Fibroblast of peridontal ligament (primary cell): Measurements from ENCODE around the gene CDKAL1.
A peak's percentile ranks its signal among the peaks of the same experiment; 100 is the strongest.
"Not testable (repeated sequence)": the region's sequence is repeated elsewhere in the genome, so short reads cannot be mapped to it uniquely, and the experiment has no call there.

Source experiments
- DNase-seq: peaks from one replicate; pipeline ENCODE4 v3.0.0-alpha.2; 2010; ENCODE audit errors: extremely low read depth

Gene CDKAL1

DNA sequence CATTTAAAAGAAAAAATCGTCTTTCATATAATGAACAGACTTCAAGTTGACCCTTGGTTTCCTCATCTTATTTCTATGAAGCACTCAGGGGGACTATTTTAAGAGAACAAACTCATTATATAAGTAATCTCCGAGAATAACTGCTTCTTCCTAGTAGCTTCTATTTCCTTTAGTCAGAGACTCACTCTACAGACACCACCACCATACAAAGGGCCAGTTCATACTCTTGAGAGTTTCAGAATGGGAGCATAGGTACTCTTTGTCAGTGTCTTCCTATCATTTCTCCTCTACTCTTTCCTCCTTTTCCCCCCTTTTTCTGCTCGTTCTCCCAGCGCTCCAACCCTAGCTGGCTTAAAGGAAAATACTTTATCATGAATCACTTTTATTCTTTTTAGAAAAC lies 104.9 kb downstream of the CDKAL1 start:
- DNase-seq, result no peak

DNA sequence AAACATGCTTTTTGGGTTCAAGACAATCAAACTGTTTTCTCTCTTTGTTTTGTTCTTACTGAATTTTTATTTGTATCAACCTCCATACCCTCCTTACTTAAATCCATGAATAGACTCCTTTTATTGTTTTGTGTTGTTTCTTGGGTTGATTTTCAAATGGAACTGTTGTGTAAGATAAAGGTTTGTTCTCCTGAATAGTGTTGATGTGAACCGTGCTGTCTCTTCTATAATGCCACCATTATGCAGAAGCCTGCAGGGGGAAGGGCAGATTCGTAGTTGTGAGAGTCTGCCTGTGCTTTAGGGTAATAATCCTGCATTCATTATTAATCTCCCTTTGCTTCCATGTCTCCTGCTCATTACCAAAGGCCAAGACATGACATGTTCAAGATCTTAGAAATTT lies 105.9 kb downstream of the CDKAL1 start:
- DNase-seq, result no peak

DNA sequence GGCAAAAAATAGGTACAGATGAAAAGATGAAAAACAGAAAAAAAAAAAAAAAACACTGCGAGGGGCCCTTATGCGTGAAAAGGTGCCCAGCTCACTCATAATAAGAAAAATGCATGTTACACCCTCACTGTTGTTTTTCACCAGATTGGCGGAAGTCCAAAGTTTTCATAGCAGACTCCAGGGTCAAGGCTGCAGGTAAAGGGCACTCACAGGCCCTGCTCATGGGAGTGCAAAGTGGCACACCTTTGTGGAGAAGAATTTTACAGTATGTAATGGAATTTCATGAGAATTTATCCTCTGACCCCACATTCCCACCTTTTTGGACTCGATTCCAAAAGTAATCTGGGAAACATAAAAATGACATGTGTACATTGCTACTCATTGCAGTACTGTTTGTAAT lies 108.2 kb downstream of the CDKAL1 start:
- no peak for DNase-seq

DNA sequence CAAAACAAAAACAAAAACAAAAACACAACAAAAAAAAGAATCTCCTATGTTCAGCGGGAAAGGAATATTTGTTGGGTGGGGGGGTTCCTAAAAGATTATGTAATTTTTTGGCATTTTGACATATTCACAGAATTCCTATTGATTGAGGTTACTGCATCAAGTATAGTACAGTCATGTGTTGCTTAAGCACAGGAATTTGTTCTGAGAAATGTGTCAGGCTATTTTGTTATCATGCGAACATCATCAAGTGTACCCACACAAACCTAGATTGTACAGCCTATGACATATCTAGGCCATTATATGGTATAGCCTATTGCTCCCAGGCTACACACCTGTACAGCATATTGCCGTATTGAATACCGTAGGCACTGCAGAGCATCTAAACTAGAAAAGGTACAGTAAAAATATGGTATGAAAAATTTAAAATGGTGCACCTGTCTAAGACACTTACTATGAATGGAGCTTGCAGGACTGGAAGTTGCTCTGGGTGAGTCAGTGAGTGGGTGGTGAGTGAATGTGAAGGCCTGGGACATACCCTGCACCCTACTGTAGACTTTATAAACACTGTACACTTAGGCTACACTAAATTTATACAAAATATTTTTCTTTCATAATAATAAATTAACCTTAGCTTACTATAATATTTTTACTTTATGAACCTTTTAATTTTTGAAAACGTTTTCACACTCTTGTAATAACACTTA lies 110.6 kb downstream of the CDKAL1 start:
- DNase-seq, result peak; percentile 34

DNA sequence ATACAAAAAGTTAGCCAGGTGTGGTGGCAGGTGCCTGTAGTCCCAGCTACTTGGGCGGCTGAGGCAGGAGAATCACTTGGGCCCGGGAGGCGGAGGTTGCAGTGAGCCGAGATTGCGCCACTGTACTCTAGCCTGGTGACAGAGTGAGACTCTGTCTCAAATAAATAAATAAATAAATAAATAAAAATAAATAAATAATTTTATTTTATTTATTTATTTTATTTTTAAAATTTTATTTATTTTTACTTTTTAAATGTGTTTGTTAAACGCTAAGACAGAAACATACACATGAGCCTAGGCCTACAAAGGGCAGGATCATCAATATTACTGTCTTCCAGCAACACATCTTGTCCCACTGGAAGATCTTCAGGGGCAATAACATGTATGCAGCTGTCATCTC lies 111.3 kb downstream of the CDKAL1 start:
- DNase-seq, result not testable (repeated sequence)

DNA sequence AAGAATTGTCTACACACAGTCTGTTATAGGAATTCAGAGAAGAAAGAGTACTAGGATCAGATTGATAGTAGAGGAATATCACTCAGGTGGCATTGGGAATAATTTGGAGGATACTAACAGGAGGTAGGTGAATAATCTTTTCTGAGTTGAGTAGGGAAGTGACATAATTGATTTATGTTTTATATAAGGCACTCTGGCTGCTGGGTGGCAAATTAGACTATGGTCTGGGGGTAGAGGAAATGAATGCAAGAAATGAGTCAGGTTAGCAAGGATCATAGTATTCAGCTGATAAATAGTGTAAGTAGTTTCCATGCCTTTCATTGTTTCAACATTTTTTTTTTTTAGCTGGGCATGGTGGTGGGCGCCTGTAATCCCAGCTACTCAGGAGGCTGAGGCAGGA lies 113.3 kb downstream of the CDKAL1 start:
- no peak for DNase-seq

DNA sequence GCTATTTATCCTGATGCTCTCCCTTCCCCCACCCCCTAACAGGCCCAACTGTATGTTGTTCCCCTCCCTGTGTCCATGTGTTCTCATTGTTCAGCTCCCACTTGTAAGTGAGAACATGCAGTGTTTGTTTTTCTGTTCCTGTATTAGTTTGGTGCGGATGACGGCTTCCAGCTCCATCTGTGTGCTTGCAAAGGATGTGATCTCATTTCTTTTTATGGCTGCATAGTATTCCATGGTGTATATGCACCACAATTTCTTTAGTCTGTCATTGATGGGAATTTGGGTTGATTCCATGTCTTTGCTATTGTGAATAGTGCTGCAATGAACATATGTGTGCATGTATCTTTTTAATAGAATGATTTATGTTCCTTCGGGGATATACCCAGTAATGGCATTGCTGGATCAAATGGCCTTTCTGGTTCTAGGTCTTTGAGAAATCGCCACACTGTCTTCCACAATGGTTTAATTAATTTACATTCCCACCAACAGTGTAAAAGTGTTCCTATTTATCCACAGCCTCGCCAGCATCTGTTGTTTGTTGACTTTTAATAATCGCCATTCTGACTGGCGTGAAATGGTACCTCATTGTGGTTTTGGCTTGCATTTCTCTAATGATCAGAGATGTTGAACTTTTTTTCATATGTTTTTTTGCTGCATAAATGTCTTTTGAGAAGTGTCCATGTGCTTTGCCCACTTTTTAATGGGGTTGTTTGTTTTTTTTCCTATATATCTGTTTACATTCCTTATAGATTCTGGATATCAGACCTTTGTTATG lies 115.6 kb downstream of the CDKAL1 start:
- DNase-seq, result not testable (repeated sequence)

DNA sequence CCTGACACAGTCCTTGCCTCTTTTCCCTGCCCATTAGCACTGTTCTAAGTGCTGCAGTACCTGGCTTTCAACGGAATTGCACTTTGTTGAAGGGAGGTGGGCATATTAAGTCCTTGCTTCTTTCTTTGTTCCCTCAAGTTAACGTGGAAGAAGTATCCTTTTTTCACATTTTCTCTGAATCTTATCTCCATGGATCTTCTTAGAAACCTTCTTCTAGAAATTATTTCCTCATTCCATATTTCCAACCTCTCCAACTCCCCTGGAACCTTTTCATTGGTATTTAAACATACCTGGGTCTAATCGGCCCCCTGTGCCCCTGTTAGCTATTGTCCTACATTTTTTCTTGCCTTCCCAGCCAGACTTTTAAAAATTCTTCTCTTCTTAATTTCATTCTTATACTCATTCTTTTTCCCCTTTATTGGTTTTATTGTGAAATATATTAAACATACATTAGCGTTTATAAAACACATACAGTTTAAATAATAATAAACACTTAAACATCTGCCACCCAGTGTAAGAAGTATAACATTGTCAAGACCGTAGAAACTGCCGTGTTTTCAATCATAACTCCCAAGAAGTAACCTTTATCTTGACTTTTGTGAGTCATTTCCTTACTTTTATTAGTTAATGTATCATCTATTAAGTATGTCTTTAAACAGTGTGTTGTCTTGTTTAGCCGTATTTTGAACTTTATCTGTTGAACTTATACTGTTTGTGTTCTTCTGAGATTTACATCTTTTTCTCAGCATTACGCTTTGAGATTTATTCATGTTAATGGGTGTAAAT lies 118.2 kb downstream of the CDKAL1 start:
- no peak for DNase-seq

DNA sequence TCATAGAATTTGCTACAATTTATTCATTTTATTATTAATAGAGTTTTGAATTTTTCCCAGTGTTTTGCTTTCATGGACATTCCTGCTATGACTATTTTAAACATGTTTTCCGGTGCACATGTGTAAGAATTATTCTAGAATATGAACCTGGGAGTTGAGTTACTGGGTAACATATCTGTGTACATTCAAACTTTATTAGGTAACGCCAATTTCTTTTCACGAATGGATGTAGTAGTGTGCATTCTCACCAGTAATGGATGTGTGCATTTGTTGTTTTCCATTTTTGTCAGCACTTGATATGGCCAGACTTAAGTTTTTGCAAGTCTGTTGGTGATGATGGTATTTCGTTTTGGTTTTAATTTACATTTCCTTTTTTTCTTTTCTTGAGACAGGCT lies 118.8 kb downstream of the CDKAL1 start:
- DNase-seq, result no peak

DNA sequence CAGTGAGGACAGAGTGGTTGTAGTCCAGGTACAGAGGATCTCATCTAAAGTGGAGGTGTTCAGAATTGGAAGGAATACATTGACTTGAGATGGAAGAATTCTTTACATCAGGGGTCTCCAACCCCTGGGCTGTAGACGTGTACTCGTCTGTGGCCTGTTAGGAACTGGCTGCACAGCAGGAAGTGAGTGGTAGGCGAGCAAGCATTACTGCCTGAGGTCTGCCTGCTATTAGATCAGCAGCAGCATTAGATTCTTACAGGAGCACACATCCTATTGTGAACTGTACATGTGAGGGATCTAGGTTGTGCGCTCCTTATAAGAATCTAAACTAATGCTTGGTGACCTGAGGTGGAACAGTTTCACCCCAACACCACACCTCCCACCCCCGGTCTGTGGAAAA lies 121.1 kb downstream of the CDKAL1 start:
- no peak for DNase-seq

DNA sequence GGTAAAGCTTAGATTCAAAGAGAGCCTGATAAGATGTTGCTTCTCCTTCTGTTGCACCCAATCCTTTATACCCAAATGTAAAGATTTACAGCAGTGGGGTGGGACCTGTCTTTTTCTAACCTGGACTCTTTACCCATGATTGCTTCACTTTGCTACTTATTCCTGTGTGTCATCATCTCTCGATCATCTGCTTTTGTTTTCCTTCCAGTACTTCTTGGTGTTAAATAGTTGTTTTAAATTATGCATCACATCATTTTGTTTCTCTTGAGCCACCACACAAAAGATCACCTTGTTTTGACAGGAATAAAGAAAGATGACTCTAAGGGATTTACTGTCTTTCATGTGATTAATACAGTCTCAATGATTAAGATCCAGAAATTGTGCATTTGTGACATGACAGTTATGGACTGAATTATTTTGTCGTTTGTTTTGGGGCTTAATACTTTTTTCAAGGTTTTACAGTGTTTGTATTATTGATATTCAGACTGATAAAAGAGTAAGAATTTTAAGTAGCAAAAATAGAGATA lies 123.1 kb downstream of the CDKAL1 start:
- DNase-seq, result no peak

DNA sequence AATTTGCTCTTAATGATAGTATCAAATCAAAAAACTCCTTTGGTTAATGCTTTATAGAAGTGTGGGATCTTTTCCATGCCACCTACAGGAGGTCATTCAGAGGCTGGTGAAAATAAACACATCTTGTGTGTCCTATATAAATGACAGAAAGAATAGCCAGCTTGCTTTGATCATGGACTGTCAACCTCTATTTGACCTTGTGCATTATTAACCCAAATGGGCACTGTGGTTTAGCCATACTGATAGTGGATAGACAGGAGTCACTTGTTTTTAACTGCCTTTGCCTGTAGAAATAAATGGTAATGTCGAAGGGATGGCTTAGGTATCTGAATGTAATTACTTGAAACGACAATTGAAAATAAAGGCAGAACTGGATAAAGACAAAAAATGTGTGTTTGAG lies 123.8 kb downstream of the CDKAL1 start:
- no peak for DNase-seq

DNA sequence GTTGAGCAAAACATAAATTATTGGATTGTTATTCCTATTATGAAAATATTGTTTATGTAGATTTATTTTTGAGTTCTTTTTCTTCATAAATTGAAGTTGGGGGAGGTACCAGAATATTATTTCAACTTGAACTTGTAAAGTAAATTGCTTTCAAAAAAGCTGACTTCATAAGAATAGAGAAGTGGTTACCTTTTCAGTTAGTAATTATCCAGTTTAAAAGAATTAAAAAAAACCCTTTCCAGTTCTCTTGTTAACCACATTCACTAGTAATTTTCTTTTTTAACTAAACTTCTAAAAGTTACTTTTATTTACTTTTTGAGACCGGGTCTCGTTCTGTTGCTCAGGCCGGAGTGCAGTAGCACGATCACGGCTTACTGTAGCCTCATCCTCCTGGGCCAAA lies 124.3 kb downstream of the CDKAL1 start:
- no peak for DNase-seq

DNA sequence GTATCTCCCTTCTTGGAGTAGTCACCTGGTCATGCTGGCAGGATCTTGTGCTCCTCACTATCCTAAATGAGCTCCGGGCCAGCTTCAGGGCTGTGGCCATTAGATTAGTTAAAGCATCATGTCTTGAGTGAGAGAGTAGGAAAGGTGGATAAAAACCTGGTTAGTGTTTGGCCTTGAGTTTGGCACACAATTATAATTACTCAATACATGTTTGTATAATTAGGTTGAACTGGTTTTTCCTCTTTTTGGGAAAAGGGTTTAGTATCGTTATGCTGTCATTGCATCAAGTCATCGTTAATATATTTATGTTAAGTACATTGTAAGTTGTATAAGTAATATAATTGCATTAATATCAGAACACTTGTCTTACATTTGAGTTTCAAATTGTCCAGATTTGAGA lies 126.3 kb downstream of the CDKAL1 start:
- DNase-seq, result no peak

DNA sequence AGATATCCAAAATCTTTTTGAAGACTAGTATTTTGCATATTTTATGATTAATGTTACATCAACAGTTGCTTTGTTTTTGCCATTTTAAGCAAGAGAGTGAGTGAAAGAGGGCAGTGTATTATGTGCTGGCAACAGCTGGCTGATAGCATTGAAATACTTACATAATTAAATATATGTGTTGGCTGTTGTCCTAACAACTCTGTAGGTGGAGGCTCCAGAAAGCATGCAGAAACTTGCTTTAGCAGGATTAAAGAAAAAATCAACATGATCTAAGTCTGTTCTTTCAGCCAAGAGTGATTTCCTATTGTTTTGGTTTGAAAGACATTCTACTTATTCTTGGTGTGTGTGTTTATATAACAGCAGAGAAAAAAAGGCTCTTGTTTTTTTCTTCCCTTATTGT lies 127.5 kb downstream of the CDKAL1 start:
- peak; percentile 30 for DNase-seq

DNA sequence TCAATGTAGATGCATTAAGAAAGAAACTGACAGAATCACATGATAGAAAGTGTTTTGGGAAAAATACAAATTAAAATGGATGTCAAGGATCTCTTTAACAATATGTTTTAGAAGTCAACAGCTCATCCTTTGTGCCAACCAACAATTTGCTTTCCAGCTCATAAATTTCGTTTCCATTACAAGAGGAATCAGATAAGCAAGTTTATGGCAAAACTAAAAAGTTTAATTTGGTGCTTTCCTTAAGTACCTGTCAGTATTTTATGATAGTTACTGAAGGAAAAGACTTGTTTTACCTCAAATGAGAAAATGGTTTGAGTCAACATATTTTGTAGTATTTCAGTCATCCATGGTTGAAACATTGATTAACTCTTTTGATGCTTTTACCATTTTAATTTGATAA lies 130.0 kb downstream of the CDKAL1 start:
- no peak for DNase-seq

DNA sequence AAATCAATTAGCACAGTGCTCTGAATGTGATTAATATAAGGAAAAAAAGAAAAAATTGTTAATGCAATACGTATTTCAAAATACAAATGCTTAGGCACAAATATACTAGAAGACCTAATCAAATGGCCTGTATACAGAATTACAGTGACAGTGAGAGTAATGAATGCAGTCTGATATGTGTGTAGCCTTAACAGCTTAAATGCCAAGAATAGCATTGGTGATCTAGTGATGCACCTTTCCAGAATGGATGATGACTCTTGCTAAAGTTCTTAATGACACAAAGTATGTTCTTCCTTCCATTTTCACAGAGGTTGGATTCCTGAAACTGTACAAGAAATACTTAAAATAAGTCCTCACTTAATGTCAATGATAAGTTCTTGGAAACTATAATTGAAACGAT lies 131.0 kb downstream of the CDKAL1 start:
- DNase-seq, result no peak

DNA sequence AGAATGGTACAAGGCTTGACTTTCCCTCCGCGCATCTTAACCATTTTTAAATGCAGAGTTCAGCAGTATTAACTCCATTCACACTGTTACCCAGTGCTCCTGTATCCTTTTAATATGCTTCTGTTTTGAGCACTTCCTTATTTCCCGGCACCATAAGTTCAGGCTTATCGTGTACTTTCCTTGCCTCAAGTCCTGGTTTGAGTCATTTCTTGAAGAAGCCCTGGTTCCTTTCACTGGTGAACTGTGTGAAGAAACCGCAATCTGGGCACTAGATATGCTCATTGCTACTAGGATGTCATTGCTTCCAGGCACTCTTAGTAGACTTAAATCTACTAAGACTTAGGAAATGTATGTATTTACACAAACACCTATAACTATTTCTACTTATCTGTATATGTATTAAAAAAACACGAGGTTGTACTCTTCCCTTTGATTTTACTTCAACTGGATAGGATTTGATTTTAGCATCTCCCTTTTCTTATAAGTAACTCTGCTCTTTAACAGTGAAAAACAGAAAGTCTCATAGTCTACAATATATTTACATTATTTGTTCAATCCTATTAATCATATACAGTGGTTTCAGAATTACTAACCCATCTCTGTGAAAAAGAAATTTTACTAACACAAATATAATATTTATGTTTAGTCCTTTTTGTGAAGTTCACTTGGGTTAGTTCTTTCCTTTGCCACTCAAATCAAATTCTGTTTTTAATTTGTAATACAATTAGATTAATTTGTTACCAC lies 135.5 kb downstream of the CDKAL1 start:
- no peak for DNase-seq

DNA sequence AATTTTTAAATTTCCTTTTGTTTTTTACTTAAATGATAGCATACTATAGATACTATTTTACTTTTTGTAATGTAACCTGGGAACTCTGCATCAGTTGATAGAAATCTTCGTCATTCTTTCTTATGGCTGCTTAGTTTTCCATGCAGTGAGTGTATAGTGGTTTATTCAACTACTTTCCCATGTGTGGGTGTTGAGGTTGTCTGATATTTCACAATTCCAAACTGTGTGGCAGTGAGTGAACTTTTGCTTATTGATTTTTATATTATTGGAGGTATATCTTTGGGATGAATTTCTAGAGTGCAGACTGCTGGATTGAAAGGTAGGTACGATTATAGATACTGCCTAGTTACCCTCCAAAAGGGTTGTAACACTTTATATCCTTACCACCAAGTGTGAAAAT lies 136.5 kb downstream of the CDKAL1 start:
- DNase-seq, result no peak

DNA sequence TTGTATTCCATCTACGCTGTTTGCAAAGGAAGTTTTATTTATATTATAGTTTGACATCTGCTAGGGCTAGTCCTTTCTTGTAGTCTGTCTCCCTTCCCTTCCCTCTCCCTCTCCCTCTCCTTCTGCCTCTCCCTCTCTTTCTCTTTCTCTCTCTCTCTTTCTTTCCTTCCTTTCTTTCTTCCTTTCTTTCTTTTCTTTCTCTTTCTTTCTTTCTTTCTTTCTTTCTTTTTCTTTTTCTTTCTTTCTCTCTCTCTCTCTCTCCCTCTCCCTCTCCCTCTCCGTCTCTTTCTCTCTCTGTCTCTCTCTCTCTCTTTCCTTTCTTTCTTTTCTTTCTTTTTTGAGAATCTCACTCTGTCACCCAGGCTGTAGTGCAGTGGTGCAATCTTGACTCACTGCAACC lies 137.8 kb downstream of the CDKAL1 start:
- no peak for DNase-seq

DNA sequence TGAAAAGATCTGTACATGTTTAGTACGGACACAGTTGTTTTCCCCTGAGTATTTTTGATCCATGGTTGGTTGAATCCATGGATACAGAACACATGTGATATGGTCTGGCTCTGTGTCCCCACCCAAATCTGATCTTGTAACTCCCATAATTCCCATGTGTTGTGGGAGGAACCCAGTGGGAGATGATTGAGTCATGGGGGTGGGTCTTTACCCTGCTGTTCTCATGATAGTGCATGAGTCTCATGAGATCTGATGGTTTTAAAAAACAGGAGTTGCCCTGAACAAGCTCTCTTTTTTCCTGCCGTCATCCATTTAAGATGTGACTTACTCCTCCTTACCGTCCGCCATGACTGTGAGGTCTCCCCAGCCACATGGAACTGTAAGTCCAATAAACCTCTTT lies 139.2 kb downstream of the CDKAL1 start:
- no peak for DNase-seq

DNA sequence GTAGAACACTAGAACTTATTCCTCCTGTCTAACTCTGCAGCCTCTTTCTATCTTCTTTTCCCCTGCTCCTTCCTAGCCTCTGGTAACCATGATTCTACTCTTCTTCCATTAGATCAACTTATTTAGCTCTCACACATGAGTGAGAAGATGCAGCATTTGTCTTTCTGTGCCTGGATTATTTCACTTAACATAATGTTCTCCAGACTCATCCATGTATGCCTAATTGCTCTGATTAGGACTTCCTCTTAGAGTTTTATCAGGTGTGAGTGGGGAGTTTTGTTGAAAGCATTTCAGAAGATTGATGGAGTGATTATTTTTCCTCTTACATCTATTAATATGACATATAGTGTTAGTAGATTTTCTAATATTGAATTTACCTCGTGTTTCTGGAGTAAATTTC lies 140.4 kb downstream of the CDKAL1 start:
- no peak for DNase-seq
